ENCODE measurements around the gene LYL1. TPM values are rescaled to one million over a fixed set of nuclear protein-coding genes. Genes with fewer than 3 reads are reported as not detected.

Gene LYL1
- total and polyA plus RNA-seq, 9 of the 15 experiments (the other 6 are each of a cell fraction or from before 2014, with no cell fraction given) = 1.3 to 266 (median 34.0) TPM

GRCh38 chr19:13079542-13079986 is 23.1 kb downstream of the LYL1 start (continued):
- no peak for TF ChIP-seq PRDM10 (IDR thresholded peaks at IDR 0.05; ENCODE audit: partially characterized antibody)
- no peak for TF ChIP-seq SIN3B (IDR thresholded peaks at IDR 0.05; ENCODE audit: low read depth)
- TF ChIP-seq POU5F1 (IDR thresholded peaks at IDR 0.05; ENCODE audit: borderline replicate concordance, low read depth, low read length, partially characterized antibody) = no peak
- TF ChIP-seq ZFP36 (IDR thresholded peaks at IDR 0.05; ENCODE audit: low read depth, low read length, partially characterized antibody) = no peak
- TF ChIP-seq SRSF3 (IDR thresholded peaks at IDR 0.05; ENCODE audit: insufficient read depth, low read length) = no peak
- peak in 1 of 2 experiments; percentile 65; a peak in 1 of 4 replicates for TF ChIP-seq KDM1A (IDR thresholded peaks at IDR 0.05)
- no peak for TF ChIP-seq SMC3 (conservative IDR thresholded peaks at IDR 0.05; ENCODE audit: insufficient read depth, low read depth, low read length)
- TF ChIP-seq YY1 (IDR thresholded peaks at IDR 0.05; ENCODE audit: borderline replicate concordance in 1 of 3, control insufficient read depth in 1 of 3, extremely low read depth in 1 of 3, insufficient read depth in 3 of 3, insufficient read length in 1 of 3, insufficient replicate concordance in 2 of 3, low read depth in 1 of 3, low read length in 2 of 3) = peak in 1 of 3 experiments; percentile 10
- 0 out of 2 replicates have a peak, but pooled peaks have one; percentile 42 for TF ChIP-seq TCF15 (CRISPR knock-in tag; IDR thresholded peaks at IDR 0.05)
- TF ChIP-seq PHF21A (IDR thresholded peaks at IDR 0.05; ENCODE audit: borderline replicate concordance, low read depth) = 0 out of 2 replicates have a peak, but pooled peaks have one; percentile 57
- TF ChIP-seq RERE (CRISPR knock-in tag; IDR thresholded peaks at IDR 0.05; ENCODE audit: borderline replicate concordance) = no peak
- TF ChIP-seq BHLHE40 (IDR thresholded peaks at IDR 0.05; ENCODE audit: low read length) = peak; percentile 17; the same call in 1 of the 2 replicates
- no peak for TF ChIP-seq NR1H2 (CRISPR knock-in tag; IDR thresholded peaks at IDR 0.05)
- peak; percentile 64; the same call in 1 of the 2 replicates for TF ChIP-seq DPF2 (IDR thresholded peaks at IDR 0.05)
- no peak for TF ChIP-seq ATF1 (CRISPR knock-in tag; IDR thresholded peaks at IDR 0.05)
- peak; percentile 60 for TF ChIP-seq ATF1 (tag; IDR thresholded peaks at IDR 0.05)

Data from K562 (cell line).